Measurements from ENCODE around the gene LRFN2.

The LRFN2 gene

DNA sequence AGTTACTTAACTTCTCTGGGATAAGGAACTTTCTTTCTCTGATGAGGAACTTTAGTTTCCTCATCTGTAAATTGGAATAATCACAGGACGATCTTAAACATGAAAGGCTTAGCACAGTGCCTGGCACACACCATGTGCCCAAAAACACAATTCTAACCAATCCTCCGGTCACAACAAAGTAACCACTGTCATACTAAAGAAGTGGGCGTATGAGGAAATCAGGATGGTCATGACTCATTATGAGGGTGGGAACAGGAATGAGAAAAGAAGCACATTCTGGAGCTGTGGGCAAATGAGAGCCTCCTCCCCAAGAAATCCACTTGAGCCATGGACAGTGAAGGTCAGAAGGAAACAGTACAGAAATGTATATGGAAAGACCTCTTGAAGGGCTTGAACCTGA is 82.9 kb downstream of the LRFN2 start:
- Histone ChIP-seq H3K27me3 (ENCODE audit: control insufficient read depth, insufficient read depth, low read length) (no peaks in the 10 kb centered on the region), H3K9me3 (ENCODE audit: control insufficient read depth, low read length) (no peaks in the 10 kb centered on the region), H3K4me2 (ENCODE audit: low read length) (no peak overlapping the region), H3K9ac (no peak overlapping the region), H3K4me3 (ENCODE audit: low read depth, low read length) (no peak overlapping the region), H3K36me3 (ENCODE audit: control insufficient read depth, insufficient read depth, low read length) (no peaks in the 10 kb centered on the region), H3K27ac (no peak overlapping the region), H3K4me1 (peaks cover 44% of the 10 kb centered on the region), H2AFZ (no peak overlapping the region), H3K79me2 (no peaks in the 10 kb centered on the region)
- TF ChIP-seq, protein P1, sequence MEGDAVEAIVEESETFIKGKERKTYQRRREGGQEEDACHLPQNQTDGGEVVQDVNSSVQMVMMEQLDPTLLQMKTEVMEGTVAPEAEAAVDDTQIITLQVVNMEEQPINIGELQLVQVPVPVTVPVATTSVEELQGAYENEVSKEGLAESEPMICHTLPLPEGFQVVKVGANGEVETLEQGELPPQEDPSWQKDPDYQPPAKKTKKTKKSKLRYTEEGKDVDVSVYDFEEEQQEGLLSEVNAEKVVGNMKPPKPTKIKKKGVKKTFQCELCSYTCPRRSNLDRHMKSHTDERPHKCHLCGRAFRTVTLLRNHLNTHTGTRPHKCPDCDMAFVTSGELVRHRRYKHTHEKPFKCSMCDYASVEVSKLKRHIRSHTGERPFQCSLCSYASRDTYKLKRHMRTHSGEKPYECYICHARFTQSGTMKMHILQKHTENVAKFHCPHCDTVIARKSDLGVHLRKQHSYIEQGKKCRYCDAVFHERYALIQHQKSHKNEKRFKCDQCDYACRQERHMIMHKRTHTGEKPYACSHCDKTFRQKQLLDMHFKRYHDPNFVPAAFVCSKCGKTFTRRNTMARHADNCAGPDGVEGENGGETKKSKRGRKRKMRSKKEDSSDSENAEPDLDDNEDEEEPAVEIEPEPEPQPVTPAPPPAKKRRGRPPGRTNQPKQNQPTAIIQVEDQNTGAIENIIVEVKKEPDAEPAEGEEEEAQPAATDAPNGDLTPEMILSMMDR (IDR thresholded peaks at IDR 0.05): no peak

DNA sequence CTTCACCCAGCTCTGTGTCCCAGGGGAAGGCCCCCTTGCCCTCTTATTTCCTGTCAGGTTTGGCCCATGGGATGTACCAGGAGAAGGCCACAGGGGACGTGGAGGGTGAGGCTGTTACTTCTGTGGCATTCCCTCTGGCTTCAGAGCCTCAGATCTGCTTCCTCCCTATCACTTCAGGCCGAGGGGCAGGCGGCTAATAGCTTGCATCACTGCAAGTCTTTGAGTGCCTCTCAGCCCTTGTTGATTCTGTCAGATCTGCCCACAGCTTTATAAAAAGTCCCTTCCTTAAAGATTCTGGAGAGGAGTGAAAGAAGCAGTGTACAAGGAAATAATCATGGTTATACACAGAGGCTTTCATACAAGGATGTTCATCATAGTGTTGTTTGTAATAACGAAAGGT is 86.9 kb downstream of the LRFN2 start:
- Histone ChIP-seq H3K4me2 (ENCODE audit: low read length) (no peak overlapping the region), H2AFZ (peak overlapping the region; percentile 71), H3K4me3 (ENCODE audit: low read depth, low read length) (no peak overlapping the region), H3K9ac (no peak overlapping the region), H3K4me1 (peaks cover 19% of the 10 kb centered on the region), H3K36me3 (ENCODE audit: control insufficient read depth, insufficient read depth, low read length) (no peaks in the 10 kb centered on the region), H3K9me3 (ENCODE audit: control insufficient read depth, low read length) (no peaks in the 10 kb centered on the region), H3K27ac (peak overlapping the region; percentile 72), H3K27me3 (ENCODE audit: control insufficient read depth, insufficient read depth, low read length) (no peaks in the 10 kb centered on the region), H3K79me2 (no peaks in the 10 kb centered on the region)
- TF ChIP-seq, protein P1 (IDR thresholded peaks at IDR 0.05): no peak

DNA sequence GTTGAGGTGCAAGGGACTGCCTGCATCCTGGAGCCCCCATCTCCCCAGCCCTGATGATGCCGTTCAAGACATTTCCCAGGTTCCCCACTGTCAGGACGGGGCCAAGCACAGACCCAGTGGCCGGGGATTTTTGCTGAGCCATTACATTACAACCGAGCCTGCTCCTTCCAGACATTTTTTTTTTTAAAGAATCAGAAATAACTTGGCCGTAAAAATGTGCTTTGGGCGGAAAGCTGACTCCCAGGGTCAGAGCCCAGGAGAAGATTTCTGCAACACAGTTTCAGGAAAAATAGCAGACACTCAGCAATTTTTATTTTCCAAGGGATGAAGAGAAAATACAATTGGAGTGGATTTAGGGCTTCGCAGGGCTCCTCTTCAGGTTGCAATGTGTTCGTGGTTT is 87.9 kb downstream of the LRFN2 start:
- peak overlapping the region; percentile 64 for H2AFZ ChIP-seq
- no peaks in the 10 kb centered on the region for H3K79me2 ChIP-seq
- no peak overlapping the region for H3K9ac ChIP-seq
- no peaks in the 10 kb centered on the region for H3K36me3 ChIP-seq (ENCODE audit: control insufficient read depth, insufficient read depth, low read length)
- TF ChIP-seq, protein P1 (IDR thresholded peaks at IDR 0.05): no peak
- H3K4me1 ChIP-seq: peaks cover 19% of the 10 kb centered on the region
- H3K27me3 ChIP-seq (ENCODE audit: control insufficient read depth, insufficient read depth, low read length): no peaks in the 10 kb centered on the region
- H3K27ac ChIP-seq: peak overlapping the region; percentile 72
- H3K4me2 ChIP-seq (ENCODE audit: low read length): no peak overlapping the region
- no peaks in the 10 kb centered on the region for H3K9me3 ChIP-seq (ENCODE audit: control insufficient read depth, low read length)
- no peak overlapping the region for H3K4me3 ChIP-seq (ENCODE audit: low read depth, low read length)

DNA sequence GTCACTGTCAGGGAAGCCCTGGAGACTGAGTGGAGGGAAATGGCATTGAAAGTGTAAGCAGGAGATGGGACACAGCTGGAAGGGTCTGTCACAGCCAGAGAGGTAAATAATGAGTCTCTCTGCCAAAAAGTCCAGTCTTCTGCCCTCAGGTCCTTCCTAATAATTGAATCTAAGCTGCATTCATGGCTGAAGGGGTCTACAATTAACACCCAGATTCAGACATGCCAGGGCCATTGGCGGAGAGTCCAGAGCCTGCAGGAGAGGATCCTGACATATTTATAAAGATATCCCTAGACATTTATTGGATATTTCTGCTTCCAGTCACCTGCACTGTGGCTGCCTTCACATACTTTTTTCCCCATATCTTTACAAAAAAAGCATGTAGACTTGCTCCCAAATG is 89.0 kb downstream of the LRFN2 start:
- no peaks in the 10 kb centered on the region for H3K36me3 ChIP-seq (ENCODE audit: control insufficient read depth, insufficient read depth, low read length)
- TF ChIP-seq, protein P1 (IDR thresholded peaks at IDR 0.05): no peak
- H3K27ac ChIP-seq: no peak overlapping the region
- H3K4me2 ChIP-seq (ENCODE audit: low read length): no peak overlapping the region
- no peak overlapping the region for H3K4me3 ChIP-seq (ENCODE audit: low read depth, low read length)
- H3K9ac ChIP-seq: no peak overlapping the region
- H2AFZ ChIP-seq: no peak overlapping the region
- no peaks in the 10 kb centered on the region for H3K9me3 ChIP-seq (ENCODE audit: control insufficient read depth, low read length)
- H3K79me2 ChIP-seq: no peaks in the 10 kb centered on the region
- peaks cover 25% of the 10 kb centered on the region for H3K4me1 ChIP-seq
- no peaks in the 10 kb centered on the region for H3K27me3 ChIP-seq (ENCODE audit: control insufficient read depth, insufficient read depth, low read length)

DNA sequence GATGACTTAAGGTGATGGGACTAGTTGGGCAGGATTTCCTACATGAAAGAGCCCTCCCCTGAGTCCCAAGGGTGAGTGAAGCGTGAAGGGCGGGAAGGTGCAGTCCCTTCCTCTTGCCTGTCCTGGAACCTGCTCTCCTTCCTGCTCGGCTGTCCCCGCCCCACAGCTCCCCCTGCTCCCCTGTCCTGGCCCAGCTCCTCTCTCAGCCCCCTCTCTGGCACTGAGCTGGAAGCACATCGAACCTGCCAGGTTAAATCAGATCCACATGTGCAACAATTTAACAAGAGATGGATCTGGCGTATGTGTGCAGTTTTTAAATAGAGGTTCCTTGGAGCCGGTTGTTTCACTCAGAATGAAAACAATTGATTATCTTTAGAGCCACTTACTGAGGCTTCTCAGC is 95.0 kb downstream of the LRFN2 start:
- H3K27me3 ChIP-seq (ENCODE audit: control insufficient read depth, insufficient read depth, low read length): no peaks in the 10 kb centered on the region
- no peak overlapping the region for H3K9ac ChIP-seq
- TF ChIP-seq, protein P1 (IDR thresholded peaks at IDR 0.05): no peak
- no peaks in the 10 kb centered on the region for H3K9me3 ChIP-seq (ENCODE audit: control insufficient read depth, low read length)
- H3K4me2 ChIP-seq (ENCODE audit: low read length): no peak overlapping the region
- peak overlapping the region; percentile 29 for H3K27ac ChIP-seq
- H3K36me3 ChIP-seq (ENCODE audit: control insufficient read depth, insufficient read depth, low read length): no peaks in the 10 kb centered on the region
- peak overlapping the region; percentile 39 for H2AFZ ChIP-seq
- peaks cover 17% of the 10 kb centered on the region for H3K4me1 ChIP-seq
- H3K79me2 ChIP-seq: no peaks in the 10 kb centered on the region
- no peak overlapping the region for H3K4me3 ChIP-seq (ENCODE audit: low read depth, low read length)

Data from parathyroid adenoma (tissue), 2 donors.